Omental fat pad (tissue), 4 donors: ENCODE data around the gene SLC1A7. TPM values are rescaled to one million over a fixed set of nuclear protein-coding genes. Genes with fewer than 3 reads are reported as not detected.
"Not testable (repeated sequence)": the region's sequence is repeated elsewhere in the genome, so short reads cannot be mapped to it uniquely, and the experiment has no call there.

ENCODE experiments used
- ATAC-seq: fragments of 150-250 bp; one replicate; pipeline ENCODE4 v1.9.1; 2016; ENCODE audit warnings: mild to moderate bottlenecking, moderate library complexity; ENCODE audit not compliant: low FRiP score
- DNase-seq: peaks from one replicate; pipeline ENCODE4 v3.0.0-alpha.2; 2019; ENCODE audit warnings: low spot score
- CTCF ChIP-seq, 3 donors: fragments of 450-650 bp; IDR thresholded peaks; one replicate each; pipeline ENCODE4 v1.5.1; 2016 to 2017; ENCODE audit warnings: antibody characterized with exemption in 3 of 3, mild to moderate bottlenecking in 3 of 3, moderate library complexity in 2 of 3
- total RNA-seq, 4 donors: library from RNA; depleted of rRNA; stranded (reverse); fragments of >200 nt; gene quantifications; one replicate each; pipeline ENCODE4 v1.1.0, GENCODE V29; 2016

SLC1A7 gene
- total RNA-seq = under 1 TPM in 3 of 4 donors, not detected in 1; 0.19 to 0.63 (median 0.48) TPM

GRCh38 chr1:53142226-53142853 lies at the start of gene SLC1A7:
Gene SLC1A7 (minus strand): TSS chr1:53142638. CDS start chr1:53142449, 189 bp downstream.
- ATAC-seq (no peak), DNase-seq (no peak)
- TF ChIP-seq CTCF (IDR thresholded peaks at IDR 0.05) = no peak

GRCh38 chr1:53190210-53190611 lies 47.8 kb upstream of the SLC1A7 start:
- TF ChIP-seq CTCF (IDR thresholded peaks at IDR 0.05) = no peak
- ATAC-seq (no peak), DNase-seq (no peak)

- no peak for TF ChIP-seq CTCF (IDR thresholded peaks at IDR 0.05)
- ATAC-seq = no peak
- no peak for DNase-seq
Observed at GRCh38 chr1:53189061-53189460, 46.6 kb upstream of the SLC1A7 start.

- ATAC-seq = no peak
- no peak for DNase-seq
- no peak for TF ChIP-seq CTCF (IDR thresholded peaks at IDR 0.05)
Observed at GRCh38 chr1:53188099-53188498, 45.7 kb upstream of the SLC1A7 start.

- no peak for TF ChIP-seq CTCF (IDR thresholded peaks at IDR 0.05)
- DNase-seq (no peak), ATAC-seq (no peak)
Observed at GRCh38 chr1:53187401-53187800, 45.0 kb upstream of the SLC1A7 start.

GRCh38 chr1:53186533-53186932 lies 44.1 kb upstream of the SLC1A7 start:
- ATAC-seq = no peak
- TF ChIP-seq CTCF (IDR thresholded peaks at IDR 0.05) = no peak
- DNase-seq = no peak

GRCh38 chr1:53185955-53186297 lies 43.5 kb upstream of the SLC1A7 start:
- DNase-seq, ATAC-seq: not testable (repeated sequence)
